GM13976 (cell line): ENCODE results near the gene DIRAS2.

Experiments used
- DNase-seq: peaks from one replicate; pipeline ENCODE4 v3.0.0; 2012; ENCODE audit warnings: low spot score
- CTCF ChIP-seq: IDR thresholded peaks from 2 replicates; pipeline ENCODE4 v1.5.1; 2012; ENCODE audit warnings: borderline replicate concordance, mild to moderate bottlenecking; ENCODE audit not compliant: insufficient read depth; ENCODE audit errors: extremely low read depth, missing control alignments, control extremely low read depth
- in situ Hi-C: fragments of 300-500 bp; cut with MboI; formaldehyde crosslinking; loops from one replicate; pipeline ENCODE4 v1.12.0; 2022; ENCODE audit warnings: low sequenced_read_pairs, mixed read lengths, inconsistent platforms; ENCODE audit not compliant: unreplicated experiment

The DIRAS2 gene

GRCh38 chr9:90568667-90569066, 74.0 kb downstream of the DIRAS2 start:
- no peak for TF ChIP-seq CTCF
- in situ Hi-C loops, result no loop called here
- no peak for DNase-seq

- in situ Hi-C loops, result no loop called here
- TF ChIP-seq CTCF, result no peak
- DNase-seq, result no peak
These were observed 80.4 kb downstream of the DIRAS2 start for GRCh38 chr9:90562229-90562628.
